Ammon's horn (tissue), 1 donor: ENCODE results near the gene KLK7.
"Not testable (repeated sequence)": the region's sequence is repeated elsewhere in the genome, so short reads cannot be mapped to it uniquely, and the experiment has no call there.

Experiments
- DNase-seq: peaks from one replicate; pipeline ENCODE4 v3.0.0-alpha.2; 2016; ENCODE audit warnings: low spot score

The KLK7 gene

GRCh38 chr19:51010066-51010795, 26.5 kb upstream of the KLK7 start:
- DNase-seq, result no peak

- no peak for DNase-seq
These were observed 25.6 kb upstream of the KLK7 start for GRCh38 chr19:51009061-51009891.

GRCh38 chr19:51007488-51007887, 23.8 kb upstream of the KLK7 start:
- no peak for DNase-seq

- no peak for DNase-seq
These were observed 22.7 kb upstream of the KLK7 start for GRCh38 chr19:51006406-51006805.

- DNase-seq, result no peak
These were observed 21.5 kb upstream of the KLK7 start for GRCh38 chr19:51005248-51005647.

- DNase-seq, result no peak
These were observed 19.6 kb upstream of the KLK7 start for GRCh38 chr19:51003316-51003715.

GRCh38 chr19:51002542-51003311, 19.0 kb upstream of the KLK7 start:
- no peak for DNase-seq

GRCh38 chr19:51002089-51002532, 18.4 kb upstream of the KLK7 start:
- DNase-seq, result no peak

- DNase-seq, result no peak
These were observed 17.8 kb upstream of the KLK7 start, which contains the start of gene KLK8 for GRCh38 chr19:51001515-51001914. TSS of gene KLK8 (minus strand) at chr19:51001604. CDS start at chr19:51001167, 437 bp downstream.

GRCh38 chr19:51000981-51001380, 17.3 kb upstream of the KLK7 start:
- DNase-seq, result no peak

GRCh38 chr19:51000426-51000825, 16.7 kb upstream of the KLK7 start:
- DNase-seq, result no peak

GRCh38 chr19:50998686-50999085, 15.0 kb upstream of the KLK7 start:
- DNase-seq, result no peak

- DNase-seq, result no peak
These were observed 14.3 kb upstream of the KLK7 start for GRCh38 chr19:50998061-50998460.

- DNase-seq, result no peak
These were observed 10.4 kb upstream of the KLK7 start for GRCh38 chr19:50994129-50994528.

- no peak for DNase-seq
These were observed 8.9 kb upstream of the KLK7 start for GRCh38 chr19:50992666-50993035.

- DNase-seq, result not testable (repeated sequence)
These were observed 699 bp upstream of the KLK7 start for GRCh38 chr19:50984416-50984815.

- no peak for DNase-seq
These were observed 1.5 kb downstream of the KLK7 start for GRCh38 chr19:50982186-50982585.

GRCh38 chr19:50981587-50982146, 2.0 kb downstream of the KLK7 start:
- DNase-seq, result no peak

GRCh38 chr19:50980208-50980607, 3.5 kb downstream of the KLK7 start:
- DNase-seq, result no peak

GRCh38 chr19:50979758-50980157, 4.0 kb downstream of the KLK7 start:
- DNase-seq, result no peak

GRCh38 chr19:50978772-50979390, 4.8 kb downstream of the KLK7 start:
- no peak for DNase-seq

- no peak for DNase-seq
These were observed 6.1 kb downstream of the KLK7 start for GRCh38 chr19:50977626-50978025.
